Mucosa of descending colon (tissue), 3 donors: ENCODE data around the gene CLSTN2. TPM values are rescaled to one million over a fixed set of nuclear protein-coding genes. Genes with fewer than 3 reads are reported as not detected.

Experiments used
- ATAC-seq: fragments of 200-7000 bp; cut with Tn5 transposase; one replicate; pipeline ENCODE4 v1.9.1; 2020; ENCODE audit warnings: mild to moderate bottlenecking, moderate library complexity
- DNase-seq, 3 donors: peaks; one replicate each; pipeline ENCODE4 v3.0.0-alpha.2; 2020
- H3K36me3 ChIP-seq: fragments of 200-600 bp; one replicate; pipeline ENCODE4 v1.8.0; 2021; ENCODE audit warnings: low read depth, mild to moderate bottlenecking
- H3K4me1 ChIP-seq: fragments of 200-600 bp; one replicate; pipeline ENCODE4 v1.8.0; 2021; ENCODE audit warnings: low read depth, mild to moderate bottlenecking
- H3K4me3 ChIP-seq: fragments of 200-600 bp; one replicate; pipeline ENCODE4 v1.8.0; 2021; ENCODE audit warnings: mild to moderate bottlenecking
- H3K9me3 ChIP-seq: fragments of 200-600 bp; one replicate; pipeline ENCODE4 v1.8.0; 2021; ENCODE audit warnings: mild to moderate bottlenecking
- intact Hi-C, 2 donors: fragments of 100-400 bp; cut with DNase I in 1 of 2; cut with micrococcal nuclease in 1 of 2; formaldehyde crosslinking; loops; one replicate each; pipeline versions ENCODE4 v1.11.0 to v1.11.1; 2022; cut with DNase I, micrococcal nuclease
- total RNA-seq, 3 donors: library from RNA; stranded (reverse); fragmentation: NEBNext Ultra II Directional in 2 of 3; extraction: Animal tissue kit (Norgen Biotek cat#: 25700) in 2 of 3; gene quantifications; one replicate each; pipeline versions ENCODE4 v1.2.1 to v1.2.4, GENCODE V29; 2021 to 2023
- TF ChIP-seq, protein P1 (sequence below): fragments of 200-600 bp; IDR thresholded peaks from one replicate; pipeline ENCODE4 v1.8.0; 2022; ENCODE audit warnings: antibody characterized with exemption, mild to moderate bottlenecking
- donor health status: DM: no; HTN: no; CAD: no; lungs with moderate emphysema.
- donor health status: DM: no; HTN: no; CAD: no.
- donor health status: DM: no; HTN: yes; CAD: no.

Gene CLSTN2
- total RNA-seq, 3 donors from 2014 or later = 0.90 to 5.3 (median 2.5) TPM

DNA sequence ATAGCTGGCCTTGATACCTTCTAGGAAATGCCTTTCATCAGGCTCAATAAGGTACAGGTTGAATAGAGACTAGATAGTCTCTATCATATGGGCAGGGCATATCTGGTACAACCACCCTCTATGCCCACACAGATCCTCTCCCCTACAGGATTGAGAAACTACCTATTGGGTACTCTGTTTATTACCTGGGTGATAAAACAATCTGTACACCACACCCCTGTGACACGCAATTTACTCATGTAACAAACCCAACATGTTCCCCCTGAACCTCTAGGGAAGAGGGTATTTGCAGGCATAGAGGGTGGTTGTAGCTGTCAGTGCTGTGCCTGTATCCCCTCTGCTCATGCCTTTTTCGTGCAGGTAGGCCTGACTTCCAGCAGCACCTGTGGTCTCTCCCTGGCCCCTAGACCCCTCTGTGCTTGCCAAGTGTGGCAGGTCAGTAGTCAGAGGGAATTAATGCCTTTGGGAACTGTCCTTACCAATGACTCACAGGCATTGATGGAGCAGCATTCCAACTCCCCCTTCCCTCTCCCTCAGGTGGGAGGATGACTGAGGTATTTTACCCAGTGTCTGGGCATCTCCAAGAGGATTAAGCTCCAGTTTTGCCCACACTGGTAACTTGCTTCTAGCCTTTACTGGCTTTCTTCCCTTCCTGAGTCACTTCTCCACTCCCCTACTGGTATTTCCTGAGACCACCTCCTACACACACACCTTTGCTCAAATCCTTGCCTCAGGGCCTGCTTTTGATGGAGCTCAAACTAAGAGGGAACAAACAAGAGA is 18.3 kb downstream of the CLSTN2 start:
- Histone ChIP-seq H3K4me3 (no peak overlapping the region), H3K4me1 (no peaks in the 10 kb centered on the region), H3K9me3 (no peaks in the 10 kb centered on the region), H3K36me3 (no peaks in the 10 kb centered on the region)
- no peak for DNase-seq
- intact Hi-C loops = no loop called here
- TF ChIP-seq, protein P1, sequence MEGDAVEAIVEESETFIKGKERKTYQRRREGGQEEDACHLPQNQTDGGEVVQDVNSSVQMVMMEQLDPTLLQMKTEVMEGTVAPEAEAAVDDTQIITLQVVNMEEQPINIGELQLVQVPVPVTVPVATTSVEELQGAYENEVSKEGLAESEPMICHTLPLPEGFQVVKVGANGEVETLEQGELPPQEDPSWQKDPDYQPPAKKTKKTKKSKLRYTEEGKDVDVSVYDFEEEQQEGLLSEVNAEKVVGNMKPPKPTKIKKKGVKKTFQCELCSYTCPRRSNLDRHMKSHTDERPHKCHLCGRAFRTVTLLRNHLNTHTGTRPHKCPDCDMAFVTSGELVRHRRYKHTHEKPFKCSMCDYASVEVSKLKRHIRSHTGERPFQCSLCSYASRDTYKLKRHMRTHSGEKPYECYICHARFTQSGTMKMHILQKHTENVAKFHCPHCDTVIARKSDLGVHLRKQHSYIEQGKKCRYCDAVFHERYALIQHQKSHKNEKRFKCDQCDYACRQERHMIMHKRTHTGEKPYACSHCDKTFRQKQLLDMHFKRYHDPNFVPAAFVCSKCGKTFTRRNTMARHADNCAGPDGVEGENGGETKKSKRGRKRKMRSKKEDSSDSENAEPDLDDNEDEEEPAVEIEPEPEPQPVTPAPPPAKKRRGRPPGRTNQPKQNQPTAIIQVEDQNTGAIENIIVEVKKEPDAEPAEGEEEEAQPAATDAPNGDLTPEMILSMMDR = no peak
- ATAC-seq = no peak

DNA sequence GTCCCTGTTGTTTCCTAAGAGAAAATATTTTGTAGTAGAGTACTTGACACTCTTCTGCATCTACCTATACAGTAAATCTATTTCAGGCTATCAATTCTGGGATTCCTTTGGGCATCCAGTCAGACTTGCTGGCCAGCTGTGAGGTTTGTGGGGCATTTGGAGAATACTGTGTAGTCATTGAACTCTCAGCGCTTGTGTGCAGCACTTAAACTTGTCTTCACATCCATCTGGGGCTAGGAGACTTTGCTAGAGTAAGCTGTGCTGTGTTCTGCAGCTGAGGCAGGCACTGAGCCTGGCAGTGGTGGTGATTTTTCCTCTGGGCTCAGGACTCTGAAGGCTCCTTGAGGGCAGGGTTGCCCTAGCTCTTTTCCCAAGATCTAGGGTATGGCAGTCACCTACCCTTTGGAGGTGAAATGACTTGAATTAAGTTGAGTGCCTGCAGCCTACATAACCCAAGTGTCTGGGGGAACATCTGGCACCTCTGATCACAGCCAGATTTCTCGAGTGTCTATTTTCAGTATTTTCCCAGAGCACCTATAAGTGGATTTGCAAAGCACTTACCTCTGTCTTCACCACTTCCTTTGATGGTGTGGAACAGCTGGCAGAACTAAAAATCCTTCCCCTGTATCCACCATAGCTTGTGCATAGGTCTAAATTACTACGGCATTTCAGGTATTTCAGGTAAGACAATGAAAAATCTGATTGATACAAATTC is 19.3 kb downstream of the CLSTN2 start:
- intact Hi-C loops = no loop called here

DNA sequence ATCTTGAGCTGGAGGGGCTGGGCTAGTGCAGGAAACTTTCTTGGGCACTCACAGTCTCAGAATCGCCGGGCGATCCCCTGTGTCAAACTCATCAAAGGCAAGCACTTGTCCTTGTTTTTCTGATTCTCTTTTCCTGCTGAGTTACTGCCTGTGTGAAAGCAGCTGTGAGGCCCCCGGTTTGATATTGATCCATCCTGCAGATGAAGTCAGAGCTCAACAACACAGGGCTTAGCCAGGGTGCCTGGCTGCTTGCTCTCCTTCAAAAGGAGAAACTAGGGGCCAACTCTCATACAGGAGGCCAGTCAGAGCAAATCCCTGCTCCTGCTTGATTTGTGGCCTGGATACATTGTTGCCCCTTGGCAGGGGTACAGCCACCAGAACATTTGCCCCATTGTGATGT is 22.9 kb downstream of the CLSTN2 start:
- DNase-seq (no peak), ATAC-seq (no peak)
- H3K9me3 ChIP-seq = no peaks in the 10 kb centered on the region
- H3K36me3 ChIP-seq = no peaks in the 10 kb centered on the region
- TF ChIP-seq, protein P1 = no peak
- no peaks in the 10 kb centered on the region for H3K4me1 ChIP-seq
- H3K4me3 ChIP-seq = no peak overlapping the region
- intact Hi-C loops = no loop called here

More for the DNA sequence above, 19.3 kb downstream of the CLSTN2 start:
- TF ChIP-seq, protein P1 = no peak
- no peaks in the 10 kb centered on the region for H3K4me1 ChIP-seq
- H3K9me3 ChIP-seq = no peaks in the 10 kb centered on the region
- H3K36me3 ChIP-seq = no peaks in the 10 kb centered on the region
- H3K4me3 ChIP-seq = no peak overlapping the region
- no peak for DNase-seq
- ATAC-seq = no peak

DNA sequence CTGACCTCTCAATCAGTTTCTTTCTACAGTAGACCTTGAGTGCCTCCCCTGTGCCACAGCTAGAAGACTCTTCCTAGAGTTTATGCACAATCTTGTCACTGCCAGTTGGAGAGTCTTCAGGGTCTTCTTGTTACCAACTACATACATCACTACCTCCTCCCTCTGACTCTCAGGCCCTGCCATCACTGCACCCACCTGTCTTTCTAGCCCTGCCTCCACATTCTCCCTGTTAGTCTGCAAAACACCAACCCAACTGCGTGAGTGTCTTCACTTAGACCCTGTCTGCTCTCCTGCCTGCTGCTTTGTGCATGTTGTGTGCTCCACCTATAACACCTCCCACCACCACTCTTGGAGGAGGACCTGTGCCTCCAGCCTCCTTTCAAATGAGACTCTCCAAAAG is 34.4 kb downstream of the CLSTN2 start:
- Histone ChIP-seq H3K9me3 (no peaks in the 10 kb centered on the region), H3K36me3 (no peaks in the 10 kb centered on the region), H3K4me1 (no peaks in the 10 kb centered on the region), H3K4me3 (no peak overlapping the region)
- TF ChIP-seq, protein P1 = no peak
- ATAC-seq = no peak
- no peak for DNase-seq
- intact Hi-C loops = no loop called here

DNA sequence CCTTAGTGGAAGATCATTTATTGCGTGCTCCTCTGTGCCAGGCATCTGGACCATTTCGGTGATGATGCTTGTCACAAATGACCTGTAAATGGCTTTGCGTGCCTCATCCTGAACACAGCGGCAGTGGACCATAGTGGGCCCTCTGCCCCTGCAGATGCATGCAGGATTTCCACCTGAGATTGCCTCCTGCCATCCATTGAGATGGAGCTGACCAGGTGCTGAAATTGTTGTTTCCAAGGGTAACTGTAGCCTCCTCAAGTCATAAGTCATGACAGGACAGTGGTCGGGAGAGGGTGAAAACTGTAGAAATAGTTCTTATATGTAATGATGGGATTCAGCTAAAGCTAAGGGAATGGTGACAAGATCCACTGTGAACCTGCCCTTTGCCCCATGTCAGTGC is 35.5 kb downstream of the CLSTN2 start:
- Histone ChIP-seq H3K36me3 (no peaks in the 10 kb centered on the region), H3K4me3 (no peak overlapping the region), H3K9me3 (no peaks in the 10 kb centered on the region), H3K4me1 (no peaks in the 10 kb centered on the region)
- intact Hi-C loops = no loop called here
- ATAC-seq (no peak), DNase-seq (no peak)
- TF ChIP-seq, protein P1 = no peak
